VCaP (cell line): ENCODE measurements around the gene NUS1.
"Not testable (repeated sequence)": the region's sequence is repeated elsewhere in the genome, so short reads cannot be mapped to it uniquely, and the experiment has no call there.

Experiments used
- H3K27ac ChIP-seq: fragments of 450-650 bp; 2 replicates; pipeline ENCODE4 v1.5.1; 2017
- CTCF ChIP-seq: fragments of 450-650 bp; conservative IDR thresholded peaks from 2 replicates; pipeline ENCODE4 v1.5.1; 2017; ENCODE audit warnings: mild to moderate bottlenecking, moderate library complexity

The NUS1 gene

GRCh38 chr6:117728626-117729025 is 53.4 kb downstream of the NUS1 start:
- no peak overlapping the region for H3K27ac ChIP-seq
- TF ChIP-seq CTCF: no peak

- no peak overlapping the region for H3K27ac ChIP-seq
- no peak for TF ChIP-seq CTCF
These were observed 54.3 kb downstream of the NUS1 start for GRCh38 chr6:117729613-117730012.

GRCh38 chr6:117733341-117733740 is 58.1 kb downstream of the NUS1 start:
- H3K27ac ChIP-seq: no peak overlapping the region
- TF ChIP-seq CTCF: no peak

- TF ChIP-seq CTCF: no peak
- no peak overlapping the region for H3K27ac ChIP-seq
These were observed 64.6 kb downstream of the NUS1 start for GRCh38 chr6:117739869-117740268.

- no peak for TF ChIP-seq CTCF
- no peak overlapping the region for H3K27ac ChIP-seq
These were observed 65.3 kb downstream of the NUS1 start for GRCh38 chr6:117740605-117741004.

GRCh38 chr6:117750675-117751074 is 75.4 kb downstream of the NUS1 start:
- not testable (repeated sequence) for H3K27ac ChIP-seq
